HG02840 (cell line): ENCODE results near the gene TARP.
"Not testable (repeated sequence)": the region's sequence is repeated elsewhere in the genome, so short reads cannot be mapped to it uniquely, and the experiment has no call there.

ENCODE experiments used
- ATAC-seq: cut with Tn5 transposase; IDR thresholded peaks from one replicate; pipeline ENCODE4 v1.9.1; 2021; ENCODE audit warnings: mild to moderate bottlenecking, moderate library complexity, moderate number of reproducible peaks; ENCODE audit not compliant: unreplicated experiment, low FRiP score

The TARP gene

GRCh38 chr7:38300175-38300574 lies 26.7 kb upstream of the TARP start:
- no peak for ATAC-seq

GRCh38 chr7:38299275-38299931 lies 26.0 kb upstream of the TARP start:
- ATAC-seq: no peak

GRCh38 chr7:38296059-38296857 lies 22.8 kb upstream of the TARP start:
- ATAC-seq: no peak

DNA sequence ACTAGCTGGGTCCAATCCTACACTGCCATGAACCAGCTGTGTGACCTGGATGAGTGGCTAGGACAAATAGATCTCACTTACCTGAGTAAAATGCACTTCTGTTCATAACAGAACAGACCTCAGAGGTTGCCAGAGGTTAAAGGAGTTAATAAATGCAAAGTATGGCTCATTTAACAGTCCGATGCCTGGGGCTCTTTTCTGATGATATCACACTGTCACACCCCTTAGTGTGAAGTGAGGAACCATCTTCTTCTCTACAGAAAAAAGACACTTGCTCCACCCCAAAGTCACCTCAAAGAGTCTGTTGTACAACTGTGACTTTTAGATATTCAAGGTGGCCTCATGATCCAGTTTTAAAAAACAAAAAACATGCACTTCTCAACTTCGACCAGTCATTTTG lies 21.5 kb upstream of the TARP start:
- ATAC-seq: no peak

- ATAC-seq: no peak
Observed at GRCh38 chr7:38292442-38292841, 19.0 kb upstream of the TARP start.

- no peak for ATAC-seq
Observed at GRCh38 chr7:38291650-38292049, 18.2 kb upstream of the TARP start.

GRCh38 chr7:38291117-38291647 lies 17.7 kb upstream of the TARP start:
- no peak for ATAC-seq

DNA sequence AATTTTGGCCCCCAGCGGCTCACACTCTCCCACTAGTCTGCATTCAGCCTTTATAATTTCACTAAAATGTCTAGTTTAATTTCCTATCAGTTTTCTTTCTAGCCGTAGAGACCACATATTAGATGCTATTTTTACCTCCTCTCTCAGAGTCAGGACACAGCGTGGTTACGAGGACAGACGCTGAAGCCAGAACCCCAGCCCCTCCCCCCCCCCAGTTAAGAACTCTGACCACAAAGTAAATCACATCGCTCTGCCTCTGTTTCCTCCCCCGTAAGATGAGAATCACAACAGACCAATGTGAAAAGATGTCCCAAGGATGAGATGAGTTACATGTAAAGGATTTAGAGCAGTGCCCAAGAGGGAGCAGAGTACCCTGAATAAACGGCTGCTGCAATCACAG lies 11.1 kb upstream of the TARP start:
- no peak for ATAC-seq

DNA sequence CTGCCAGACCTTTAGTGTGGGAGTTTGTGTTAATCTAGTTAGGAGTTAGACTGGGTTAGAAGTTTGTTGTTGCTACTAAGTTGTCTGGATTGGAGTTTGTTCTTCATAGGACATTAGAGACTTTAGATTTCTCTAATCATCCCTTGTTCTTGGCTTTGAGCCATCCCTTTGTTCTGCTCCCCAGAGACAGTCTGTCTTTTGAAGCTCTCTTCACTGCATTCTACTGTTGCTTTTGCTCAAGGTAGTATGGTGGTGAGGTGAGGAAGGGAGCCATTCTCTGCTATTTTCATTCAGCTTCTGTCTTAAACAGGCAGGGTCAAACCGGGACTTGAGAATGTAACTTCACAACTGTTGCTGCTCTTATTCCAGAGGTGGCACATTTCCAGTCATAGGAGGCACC lies 10.4 kb upstream of the TARP start:
- no peak for ATAC-seq

DNA sequence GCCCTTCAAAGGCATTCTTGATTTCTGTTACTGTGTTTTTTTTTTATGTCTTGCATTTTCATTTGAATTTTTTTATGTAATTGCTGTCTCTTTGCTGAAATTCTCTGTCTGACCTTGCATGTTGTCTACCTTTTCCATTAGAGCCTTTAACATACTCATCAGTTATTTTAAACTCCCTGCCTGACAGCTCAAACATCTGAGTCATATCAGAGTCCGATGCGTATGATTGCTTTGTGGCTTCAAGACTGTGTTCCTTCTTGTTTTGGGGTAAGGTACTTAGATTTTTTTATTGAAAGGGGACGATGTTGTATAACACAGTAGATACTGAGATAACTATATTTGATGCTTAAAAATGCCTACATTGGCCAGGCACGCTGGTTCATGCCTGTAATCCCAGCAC lies 9.7 kb upstream of the TARP start:
- ATAC-seq: no peak

DNA sequence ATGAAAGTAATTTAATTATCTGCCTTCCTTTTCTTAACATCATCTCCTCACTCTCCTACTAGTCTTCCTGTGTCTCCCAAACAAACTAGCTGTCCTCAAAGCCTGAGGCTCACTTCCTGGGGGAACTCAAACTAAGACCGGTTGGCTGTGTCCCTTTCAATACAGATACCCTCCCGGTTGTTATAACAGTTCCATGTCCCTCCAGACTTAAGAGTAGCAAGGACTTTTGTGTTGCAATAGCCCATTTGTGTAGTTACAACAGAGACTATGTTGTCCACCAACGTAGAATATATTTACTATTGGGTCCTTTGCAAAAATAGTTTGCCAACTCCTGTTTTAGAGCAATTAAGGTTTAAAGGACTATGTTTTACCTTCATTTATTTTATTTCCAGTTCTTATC lies 8.6 kb upstream of the TARP start:
- ATAC-seq: no peak

DNA sequence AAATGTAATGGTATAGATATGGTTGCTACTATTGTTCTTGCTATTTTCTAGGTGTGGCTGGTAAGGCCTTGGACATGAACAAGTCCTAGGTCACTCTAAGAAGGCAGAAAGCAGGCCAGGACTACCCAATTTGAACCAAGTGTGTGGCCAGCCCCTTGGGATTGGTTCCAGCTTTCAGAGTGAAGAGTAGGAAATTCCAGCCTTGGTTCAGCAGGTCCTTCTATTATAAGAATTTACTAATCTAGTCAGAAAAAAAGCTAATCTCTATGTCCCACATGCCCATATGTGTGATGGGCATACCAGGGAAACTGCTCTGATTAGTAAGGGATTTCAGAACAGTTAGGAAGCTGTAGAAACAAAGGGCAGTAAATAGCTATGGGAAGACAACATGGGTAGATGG lies 7.8 kb upstream of the TARP start:
- no peak for ATAC-seq

- ATAC-seq: no peak
Observed at GRCh38 chr7:38280707-38281106, 7.3 kb upstream of the TARP start.

GRCh38 chr7:38280000-38280399 lies 6.6 kb upstream of the TARP start:
- no peak for ATAC-seq

DNA sequence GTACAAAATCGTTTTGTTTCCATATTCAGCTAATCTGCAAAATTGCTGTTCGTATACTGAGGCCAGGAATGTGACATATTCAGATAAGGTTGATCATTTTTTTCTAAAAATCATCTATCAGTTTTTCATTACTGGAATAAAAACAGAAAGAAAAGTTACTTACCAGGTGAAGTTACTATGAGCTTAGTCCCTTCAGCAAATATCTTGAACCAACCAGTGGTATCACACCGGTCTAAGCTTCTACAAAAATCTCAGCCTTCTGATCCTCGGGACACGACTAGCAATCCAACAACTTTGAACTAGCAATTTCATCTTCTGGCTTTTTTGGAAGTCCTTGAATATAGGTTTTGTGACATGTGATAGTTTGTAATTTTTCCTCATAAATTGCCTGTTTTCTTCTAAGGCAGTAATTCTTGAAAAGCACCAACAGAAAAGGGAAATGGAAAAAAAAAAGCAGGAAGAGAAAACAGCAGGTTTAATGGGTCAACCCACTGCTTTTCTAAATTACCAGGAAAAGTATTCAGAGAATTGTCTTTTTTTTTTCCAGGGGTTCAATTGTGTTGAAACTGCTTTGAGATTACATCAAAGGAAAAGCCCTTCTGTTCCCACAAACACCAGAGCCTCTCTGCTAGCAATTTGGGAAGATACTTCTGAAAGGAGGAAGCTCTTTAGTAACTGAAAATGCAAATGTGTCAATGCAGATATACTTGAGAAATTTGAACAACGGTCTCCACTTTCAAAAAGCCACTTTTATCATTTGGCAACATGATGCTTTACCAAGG lies 2.9 kb upstream of the TARP start:
- no peak for ATAC-seq

DNA sequence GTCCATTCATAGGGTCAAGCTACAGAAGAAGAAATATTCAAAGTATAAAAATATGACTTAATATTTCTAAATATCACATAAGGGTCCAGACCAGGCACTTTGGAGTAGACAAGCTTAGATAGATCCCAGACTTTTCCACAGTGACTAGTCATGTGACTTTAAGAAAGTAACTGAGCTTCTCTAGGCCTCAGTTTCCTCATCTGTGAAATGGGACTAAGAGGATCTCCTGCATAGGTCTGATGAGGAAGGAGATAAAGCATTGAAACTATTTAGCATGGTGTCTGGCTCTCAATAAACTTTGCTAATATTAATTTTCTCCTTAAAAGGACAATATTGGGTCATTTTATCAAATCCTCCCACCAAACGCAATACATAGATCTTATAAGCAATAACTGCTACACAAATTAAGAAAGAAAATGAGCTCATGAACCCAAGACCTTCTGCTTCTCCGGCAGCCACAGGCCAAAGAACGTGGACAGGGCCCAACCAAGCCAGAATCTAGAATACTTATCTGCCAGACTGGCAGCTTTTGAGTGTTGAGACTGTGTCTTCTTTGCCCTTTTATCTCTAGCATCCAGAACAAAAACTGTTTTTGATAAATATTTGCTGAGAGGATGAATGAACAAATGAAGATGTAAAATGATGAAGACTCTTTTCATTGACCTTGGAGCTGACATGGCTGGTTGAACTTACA lies 1.6 kb upstream of the TARP start:
- ATAC-seq: no peak

GRCh38 chr7:38274486-38274885 lies 1.1 kb upstream of the TARP start:
- no peak for ATAC-seq

DNA sequence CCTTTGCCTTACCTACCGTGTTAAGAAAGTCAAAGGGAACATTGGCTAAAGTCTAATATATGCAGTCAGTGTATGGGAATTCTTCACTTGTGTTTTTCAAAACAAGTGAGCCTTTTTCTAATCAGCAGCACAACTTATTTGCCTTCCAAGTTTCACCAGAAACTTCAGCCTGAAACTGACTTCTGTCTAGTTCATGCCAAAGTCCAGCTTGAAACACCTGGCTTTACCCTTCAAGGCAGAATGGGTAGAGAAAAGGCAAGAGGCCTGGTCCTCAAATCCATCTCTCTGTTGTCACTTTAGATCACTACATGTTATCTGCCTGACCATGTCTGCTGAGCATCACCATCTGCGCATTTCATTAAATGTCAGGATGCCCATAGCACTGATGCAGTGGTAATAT lies 3.0 kb downstream of the TARP start:
- ATAC-seq: not testable (repeated sequence)

- not testable (repeated sequence) for ATAC-seq
Observed at GRCh38 chr7:38269704-38270346, 3.6 kb downstream of the TARP start.

DNA sequence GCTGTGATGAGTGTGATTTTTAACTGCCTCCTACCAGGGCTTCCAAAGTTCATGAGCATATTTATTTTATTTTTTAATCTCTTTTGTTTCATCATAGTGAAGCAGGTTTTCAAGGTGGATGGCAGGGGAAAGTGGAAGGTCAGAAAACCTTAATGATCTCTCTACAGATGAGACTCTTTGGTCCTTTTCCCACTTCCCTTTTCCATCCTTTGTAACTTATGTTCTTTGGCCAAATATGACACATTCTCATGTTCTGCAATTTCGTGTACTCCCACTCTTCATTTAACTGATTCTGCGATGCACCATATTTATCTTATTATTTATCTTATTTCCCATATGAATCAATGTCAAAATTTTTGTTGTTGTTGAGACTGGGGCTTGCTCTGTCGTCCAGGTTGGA lies 7.5 kb downstream of the TARP start:
- not testable (repeated sequence) for ATAC-seq
